B cell (primary cell): ENCODE results near the gene TMEM43. TPM values are rescaled to one million over a fixed set of nuclear protein-coding genes. Genes with fewer than 3 reads are reported as not detected.

Experiments used
- ATAC-seq: fragments of 200-7000 bp; cut with Tn5 transposase; one replicate; pipeline ENCODE4 v1.10.0; 2021; ENCODE audit warnings: low read depth, mild to moderate bottlenecking, moderate number of reproducible peaks, moderate library complexity
- CTCF ChIA-PET: fragments of 350-600 bp; sonication (Branson Sonifier 250); formaldehyde crosslinking; loops from one replicate; lab custom pipeline; 2021; ENCODE audit warnings: antibody characterized with exemption, inconsistent platforms; lab: Charles Lee
- POLR2A ChIA-PET: fragments of 350-600 bp; sonication (Branson Sonifier 250); formaldehyde crosslinking; loops from one replicate; lab custom pipeline; 2021; ENCODE audit warnings: antibody characterized with exemption; lab: Charles Lee
- DNase-seq: peaks from one replicate; pipeline ENCODE4 v3.0.0; 2013
- H2AFZ ChIP-seq: 2 replicates; pipeline ENCODE4 v1.6.1; 2012; ENCODE audit warnings: mild to moderate bottlenecking, low read depth, low read length; ENCODE audit not compliant: insufficient read depth, poor library complexity, severe bottlenecking
- H3K27ac ChIP-seq, 2 donors: 1 replicate in 1 of 2; 2 replicates in 1 of 2; pipeline ENCODE4 v1.5.1; 2012 to 2013; ENCODE audit warnings: low read length in 2 of 2, mild to moderate bottlenecking in 2 of 2, moderate library complexity in 1 of 2
- H3K27me3 ChIP-seq, 4 experiments: fragments of 200-600 bp in 1 of 4; sonication (generic) in 1 of 4; replicated peaks in 1 of 4; 1 replicate in 2 of 4; 2 replicates in 2 of 4; pipeline versions ENCODE4 v1.6.1 to v1.7.0; 2013 to 2016; ENCODE audit warnings: low read length in 3 of 4, mild to moderate bottlenecking in 2 of 4, mixed read lengths in 1 of 4, moderate library complexity in 1 of 4; ENCODE audit not compliant: insufficient read depth in 4 of 4, control insufficient read depth in 3 of 4; ENCODE audit errors: control extremely low read depth in 1 of 4
- H3K36me3 ChIP-seq, 2 experiments: replicated peaks in 1 of 2; 1 replicate in 1 of 2; 2 replicates in 1 of 2; pipeline versions ENCODE4 v1.6.1 to v1.7.1; 2013; ENCODE audit warnings: low read length in 1 of 2; ENCODE audit not compliant: insufficient read depth in 2 of 2, control insufficient read depth in 1 of 2; ENCODE audit errors: control extremely low read depth in 1 of 2, extremely low read depth in 1 of 2
- H3K4me1 ChIP-seq, 2 donors: fragments of 200-600 bp in 1 of 2; sonication (generic) in 1 of 2; 1 replicate in 1 of 2; 2 replicates in 1 of 2; pipeline versions ENCODE4 v1.5.1 to v1.6.1; 2013 to 2017; ENCODE audit warnings: low read length in 2 of 2; ENCODE audit not compliant: control insufficient read depth in 2 of 2, insufficient read depth in 2 of 2
- H3K4me2 ChIP-seq: replicated peaks from 2 replicates; pipeline ENCODE3; 2012; ENCODE audit warnings: mild to moderate bottlenecking, low read depth, low read length; ENCODE audit not compliant: poor library complexity, severe bottlenecking
- H3K4me3 ChIP-seq, 5 experiments: fragments of 200-600 bp in 1 of 5; sonication (generic) in 1 of 5; 1 replicate in 3 of 5; 2 replicates in 2 of 5; pipeline versions ENCODE4 v1.5.1 to v1.7.0; 2011 to 2016; ENCODE audit warnings: low read length in 4 of 5, mild to moderate bottlenecking in 4 of 5, low read depth in 2 of 5, control low read depth in 1 of 5, moderate library complexity in 1 of 5; ENCODE audit not compliant: insufficient read depth in 1 of 5; ENCODE audit errors: control extremely low read depth in 1 of 5, extremely low read depth in 1 of 5
- H3K79me2 ChIP-seq: fragments of 200-600 bp; sonication (generic); one replicate; pipeline ENCODE4 v1.6.0; 2016; ENCODE audit warnings: low read length; ENCODE audit not compliant: control insufficient read depth, insufficient read depth
- H3K9ac ChIP-seq: fragments of 200-600 bp; sonication (generic); 2 replicates; pipeline ENCODE4 v1.6.1; 2017; ENCODE audit warnings: mild to moderate bottlenecking, low read length, moderate library complexity
- H3K9me3 ChIP-seq, 3 donors: one replicate each; pipeline versions ENCODE4 v1.6.1 to v1.7.1; 2013; ENCODE audit warnings: low read length in 2 of 3; ENCODE audit not compliant: control insufficient read depth in 2 of 3, insufficient read depth in 1 of 3; ENCODE audit errors: control extremely low read depth in 1 of 3
- H4K20me1 ChIP-seq: 2 replicates; pipeline ENCODE4 v1.6.0; 2012; ENCODE audit warnings: mild to moderate bottlenecking, low read length; ENCODE audit not compliant: insufficient read depth, control insufficient read depth, poor library complexity, severe bottlenecking
- H3K27ac Mint-ChIP-seq: one replicate; pipeline ENCODE4 v1.8.0; 2021; ENCODE audit warnings: mixed read lengths
- H3K27me3 Mint-ChIP-seq: one replicate; pipeline ENCODE4 v1.8.0; 2021; ENCODE audit warnings: mixed read lengths
- H3K4me1 Mint-ChIP-seq: one replicate; pipeline ENCODE4 v1.8.0; 2021; ENCODE audit warnings: mixed read lengths
- H3K4me3 Mint-ChIP-seq: one replicate; pipeline ENCODE4 v1.8.0; 2021; ENCODE audit warnings: mixed read lengths
- H3K9me3 Mint-ChIP-seq: one replicate; pipeline ENCODE4 v1.8.0; 2022; ENCODE audit warnings: mixed read lengths; ENCODE audit not compliant: insufficient read depth
- EZH2 ChIP-seq: IDR thresholded peaks from 2 replicates; pipeline ENCODE4 v1.6.1; 2012; ENCODE audit warnings: borderline replicate concordance, low read depth, mild to moderate bottlenecking, moderate library complexity, low read length; ENCODE audit not compliant: insufficient read depth, poor library complexity, severe bottlenecking
- WGBS: methylation state at CpG from one replicate; pipeline ENCODE4 v1.1.5; 2013; ENCODE audit warnings: missing lambda C conversion rate; ENCODE audit not compliant: insufficient coverage; 5-methylcytosine and 5-hydroxymethylcytosine counted together
- intact Hi-C: fragments of 100-400 bp; cut with micrococcal nuclease; formaldehyde crosslinking; loops from one replicate; pipeline ENCODE4 v1.10.0; 2022
- polyA plus RNA-seq: library from polyadenylated mRNA; depleted of rRNA; stranded (reverse); fragments of >200 nt; gene quantifications from 2 replicates; pipeline ENCODE4 v1.2.3, GENCODE V29; 2012
- total RNA-seq, 2 donors: library from RNA; stranded (reverse); fragments of 120-200 nt in 1 of 2; gene quantifications; 1 replicate in 1 of 2; 2 replicates in 1 of 2; pipeline versions ENCODE4 v1.2.3 to v1.2.4, GENCODE V29; 2013 to 2022
- TF ChIP-seq, protein P1 (sequence below): fragments of 200-600 bp; IDR thresholded peaks from one replicate; pipeline ENCODE4 v1.8.0; 2022; ENCODE audit warnings: antibody characterized with exemption, mild to moderate bottlenecking

The TMEM43 gene
- total and polyA plus RNA-seq, 2 donors (not counting 1 experiment from before 2014, with no cell fraction given) = 29.5 to 37.6 TPM

DNA sequence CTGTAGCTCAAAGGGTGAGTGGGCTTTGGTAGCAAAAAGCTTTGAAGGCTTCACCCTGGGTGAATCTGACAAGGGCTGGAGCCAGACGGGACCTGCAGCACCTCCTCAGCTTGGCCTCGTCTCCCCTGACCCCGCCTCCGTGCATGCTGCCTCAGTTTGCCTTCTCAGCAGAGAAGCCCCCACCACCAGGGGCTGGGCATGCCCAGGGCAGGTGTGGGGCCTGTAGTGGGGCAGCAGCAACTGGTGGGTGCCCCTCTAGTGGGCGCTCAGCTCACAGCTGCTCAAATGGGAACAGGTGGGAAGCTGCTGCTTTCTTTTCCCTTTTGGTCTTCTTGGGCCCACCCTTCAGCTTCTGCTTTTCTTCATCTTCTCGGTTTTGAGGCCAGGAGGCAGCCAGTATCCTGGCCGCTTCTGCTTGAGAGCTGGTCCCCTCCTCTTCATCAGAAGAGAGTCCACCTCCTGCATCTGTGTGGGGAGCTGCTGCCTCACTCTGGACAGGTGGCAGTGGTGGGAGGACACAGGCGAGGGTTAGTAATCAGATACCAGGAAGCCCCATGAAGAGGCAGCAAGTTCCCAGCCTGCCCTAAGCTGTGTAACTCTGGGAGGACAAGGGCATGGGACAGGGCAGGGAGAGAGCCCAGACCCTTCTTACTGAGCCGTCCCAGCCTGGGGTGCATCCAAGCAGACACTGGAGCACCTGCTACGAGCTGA, 21.0 kb downstream of the TMEM43 start:
- ChIA-PET POLR2A (interaction anchor here (2.2 kb wide), 1 partner anchor 33 kb away, joined by 7 read pairs; the partner anchor contains the start of genes LSM3 and XPC), CTCF (interaction anchor here (0.6 to 1.9 kb wide), 4 partner anchors 23 to 422 kb away, joined by 3 to 4 read pairs (median 3); no protein-coding TSS in a partner anchor)
- peak overlapping the region; percentile 81 to 95 for H3K27ac ChIP-seq
- Mint-ChIP-seq H3K4me3 (no peak overlapping the region), H3K4me1 (peaks cover 17% of the 10 kb centered on the region), H3K9me3 (no peaks in the 10 kb centered on the region), H3K27ac (peak overlapping the region; percentile 92), H3K27me3 (no peaks in the 10 kb centered on the region)
- H3K9ac ChIP-seq = no peak overlapping the region
- no peaks in the 10 kb centered on the region for H3K27me3 ChIP-seq
- H2AFZ ChIP-seq = no peak overlapping the region
- ATAC-seq = no peak
- WGBS = 90% methylated on average over 7 of the region's 10 CpGs
- no peaks in the 10 kb centered on the region for H3K79me2 ChIP-seq
- H3K4me2 ChIP-seq = no peak overlapping the region
- H4K20me1 ChIP-seq = no peaks in the 10 kb centered on the region
- peaks cover 0 to 65% of the 10 kb centered on the region in 2 experiments for H3K36me3 ChIP-seq
- peak overlapping the region in 1 of 5 experiments; percentile 73 for H3K4me3 ChIP-seq
- intact Hi-C loops = no loop called here
- DNase-seq = no peak
- TF ChIP-seq, protein P1, sequence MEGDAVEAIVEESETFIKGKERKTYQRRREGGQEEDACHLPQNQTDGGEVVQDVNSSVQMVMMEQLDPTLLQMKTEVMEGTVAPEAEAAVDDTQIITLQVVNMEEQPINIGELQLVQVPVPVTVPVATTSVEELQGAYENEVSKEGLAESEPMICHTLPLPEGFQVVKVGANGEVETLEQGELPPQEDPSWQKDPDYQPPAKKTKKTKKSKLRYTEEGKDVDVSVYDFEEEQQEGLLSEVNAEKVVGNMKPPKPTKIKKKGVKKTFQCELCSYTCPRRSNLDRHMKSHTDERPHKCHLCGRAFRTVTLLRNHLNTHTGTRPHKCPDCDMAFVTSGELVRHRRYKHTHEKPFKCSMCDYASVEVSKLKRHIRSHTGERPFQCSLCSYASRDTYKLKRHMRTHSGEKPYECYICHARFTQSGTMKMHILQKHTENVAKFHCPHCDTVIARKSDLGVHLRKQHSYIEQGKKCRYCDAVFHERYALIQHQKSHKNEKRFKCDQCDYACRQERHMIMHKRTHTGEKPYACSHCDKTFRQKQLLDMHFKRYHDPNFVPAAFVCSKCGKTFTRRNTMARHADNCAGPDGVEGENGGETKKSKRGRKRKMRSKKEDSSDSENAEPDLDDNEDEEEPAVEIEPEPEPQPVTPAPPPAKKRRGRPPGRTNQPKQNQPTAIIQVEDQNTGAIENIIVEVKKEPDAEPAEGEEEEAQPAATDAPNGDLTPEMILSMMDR = no peak
- TF ChIP-seq EZH2 = no peak
- H3K4me1 ChIP-seq = peaks cover 18 to 21% of the 10 kb centered on the region in 2 donors
- H3K9me3 ChIP-seq = no peaks in the 10 kb centered on the region
